Measurements from ENCODE around the gene MAPKBP1. TPM values are rescaled to one million over a fixed set of nuclear protein-coding genes. Genes with fewer than 3 reads are reported as not detected.

MAPKBP1 gene
- total RNA-seq, 1 experiment from 2014 or later = 20.7 TPM

- DNase-seq (ENCODE audit: low read depth) = no peak
Observed at GRCh38 chr15:41847981-41848380, 73.7 kb downstream of the MAPKBP1 start.

GRCh38 chr15:41848631-41849030, 74.3 kb downstream of the MAPKBP1 start:
- DNase-seq (ENCODE audit: low read depth) = no peak

GRCh38 chr15:41849204-41849603, 74.9 kb downstream of the MAPKBP1 start:
- DNase-seq (ENCODE audit: low read depth) = no peak

- DNase-seq (ENCODE audit: low read depth) = no peak
Observed at GRCh38 chr15:41849861-41850260, 75.6 kb downstream of the MAPKBP1 start.

- DNase-seq (ENCODE audit: low read depth) = no peak
Observed at GRCh38 chr15:41850482-41851166, 76.3 kb downstream of the MAPKBP1 start.

- DNase-seq (ENCODE audit: low read depth) = peak; percentile 14
Observed at GRCh38 chr15:41851167-41851523, 76.9 kb downstream of the MAPKBP1 start.

GRCh38 chr15:41851755-41852370, 77.6 kb downstream of the MAPKBP1 start:
- DNase-seq (ENCODE audit: low read depth) = no peak

- DNase-seq (ENCODE audit: low read depth) = no peak
Observed at GRCh38 chr15:41852736-41853590, 78.7 kb downstream of the MAPKBP1 start.

GRCh38 chr15:41853831-41854230, 79.5 kb downstream of the MAPKBP1 start:
- no peak for DNase-seq (ENCODE audit: low read depth)

- no peak for DNase-seq (ENCODE audit: low read depth)
Observed at GRCh38 chr15:41854443-41854842, 80.2 kb downstream of the MAPKBP1 start.

- no peak for DNase-seq (ENCODE audit: low read depth)
Observed at GRCh38 chr15:41855261-41855961, 81.1 kb downstream of the MAPKBP1 start.

- no peak for DNase-seq (ENCODE audit: low read depth)
Observed at GRCh38 chr15:41856262-41856661, 82.0 kb downstream of the MAPKBP1 start.

GRCh38 chr15:41856716-41857115, 82.4 kb downstream of the MAPKBP1 start:
- no peak for DNase-seq (ENCODE audit: low read depth)

- no peak for DNase-seq (ENCODE audit: low read depth)
Observed at GRCh38 chr15:41857316-41857715, 83.0 kb downstream of the MAPKBP1 start.

- DNase-seq (ENCODE audit: low read depth) = no peak
Observed at GRCh38 chr15:41858756-41859155, 84.5 kb downstream of the MAPKBP1 start.

GRCh38 chr15:41860049-41860828, 86.0 kb downstream of the MAPKBP1 start:
- no peak for DNase-seq (ENCODE audit: low read depth)

- DNase-seq (ENCODE audit: low read depth) = no peak
Observed at GRCh38 chr15:41861736-41862356, 87.6 kb downstream of the MAPKBP1 start.

- no peak for DNase-seq (ENCODE audit: low read depth)
Observed at GRCh38 chr15:41862515-41863116, 88.3 kb downstream of the MAPKBP1 start.

- no peak for DNase-seq (ENCODE audit: low read depth)
Observed at GRCh38 chr15:41865490-41866055, 91.3 kb downstream of the MAPKBP1 start.

- no peak for DNase-seq (ENCODE audit: low read depth)
Observed at GRCh38 chr15:41866263-41866703, 92.0 kb downstream of the MAPKBP1 start.
